WTC11 (cell line): ENCODE results near the gene RFC1. TPM values are rescaled to one million over a fixed set of nuclear protein-coding genes. Genes with fewer than 3 reads are reported as not detected.

Experiments
- ATAC-seq: fragments of 200-7000 bp; cut with Tn5 transposase; 2 replicates; pipeline ENCODE4 v1.10.0; 2021; ENCODE audit warnings: mild to moderate bottlenecking, moderate library complexity
- CTCF ChIA-PET: fragments of 300-600 bp; sonication (Branson Sonifier 250); formaldehyde crosslinking; loops from one replicate; lab custom pipeline; 2021; ENCODE audit warnings: antibody characterized with exemption; lab: Charles Lee
- POLR2A ChIA-PET: fragments of 350-600 bp; sonication (Branson Sonifier 250); formaldehyde crosslinking; loops from one replicate; lab custom pipeline; 2021; ENCODE audit warnings: antibody characterized with exemption; lab: Charles Lee
- DNase-seq: peaks from one replicate; pipeline ENCODE4 v3.0.0; 2021; ENCODE audit warnings: low spot score
- H3K27ac Mint-ChIP-seq: 2 replicates; pipeline ENCODE4 v1.8.0; 2021; ENCODE audit warnings: mixed read lengths
- H3K27me3 Mint-ChIP-seq: 2 replicates; pipeline ENCODE4 v1.8.0; 2021; ENCODE audit warnings: low read depth, mild to moderate bottlenecking, moderate library complexity, mixed read lengths
- H3K36me3 Mint-ChIP-seq: 2 replicates; pipeline ENCODE4 v1.8.0; 2021; ENCODE audit warnings: mixed read lengths
- H3K4me1 Mint-ChIP-seq: 2 replicates; pipeline ENCODE4 v1.8.0; 2022; ENCODE audit warnings: mixed read lengths
- H3K4me3 Mint-ChIP-seq: 2 replicates; pipeline ENCODE4 v1.8.0; 2021; ENCODE audit warnings: mild to moderate bottlenecking, moderate library complexity, mixed read lengths
- H3K9me3 Mint-ChIP-seq: 2 replicates; pipeline ENCODE4 v1.8.0; 2021; ENCODE audit warnings: mixed read lengths
- ATF2 ChIP-seq: sonication (generic); formaldehyde crosslinking; IDR thresholded peaks from 2 replicates; pipeline ENCODE4 v1.8.1; 2022; ENCODE audit warnings: low read depth, missing genetic modification reagents, borderline replicate concordance
- ATF3 ChIP-seq: sonication (generic); formaldehyde crosslinking; conservative IDR thresholded peaks from 2 replicates; pipeline ENCODE4 v1.8.1; 2022; ENCODE audit warnings: mild to moderate bottlenecking, missing genetic modification reagents
- GRHL2 ChIP-seq: fragments of 250-450 bp; sonication (Bioruptor Pico); IDR thresholded peaks from 2 replicates; pipeline ENCODE4 v1.8.0; 2022; ENCODE audit warnings: mild to moderate bottlenecking, moderate library complexity; ENCODE audit not compliant: insufficient replicate concordance, severe bottlenecking
- GTF2I ChIP-seq: fragments of 250-450 bp; sonication (Bioruptor Pico); conservative IDR thresholded peaks from 2 replicates; pipeline ENCODE4 v1.4.0; 2021; ENCODE audit warnings: mild to moderate bottlenecking
- MAX ChIP-seq: sonication (generic); formaldehyde crosslinking; IDR thresholded peaks from 2 replicates; pipeline ENCODE4 v1.8.0; 2022; ENCODE audit warnings: mild to moderate bottlenecking, missing genetic modification reagents
- NR1H2 ChIP-seq: sonication (generic); formaldehyde crosslinking; IDR thresholded peaks from 2 replicates; pipeline ENCODE4 v1.9.0; 2021; ENCODE audit warnings: mild to moderate bottlenecking, moderate library complexity, missing genetic modification reagents
- OVOL2 ChIP-seq: fragments of 250-450 bp; sonication (Bioruptor Pico); IDR thresholded peaks from 2 replicates; pipeline ENCODE4 v1.9.0; 2021; ENCODE audit warnings: mild to moderate bottlenecking, borderline replicate concordance
- RELA ChIP-seq: sonication (generic); formaldehyde crosslinking; IDR thresholded peaks from 2 replicates; pipeline ENCODE4 v1.8.1; 2022; ENCODE audit warnings: missing genetic modification reagents, mild to moderate bottlenecking, borderline replicate concordance
- total RNA-seq: library from RNA; stranded (reverse); gene quantifications from 3 replicates; pipeline ENCODE4 v1.2.3, GENCODE V29; 2021
- TF ChIP-seq, protein P1 (sequence below): fragments of 200-600 bp; IDR thresholded peaks from 2 replicates; pipeline ENCODE4 v1.8.0; 2022; ENCODE audit warnings: antibody characterized with exemption
- TF ChIP-seq, protein P2 (sequence below): sonication (generic); formaldehyde crosslinking; IDR thresholded peaks from 2 replicates; pipeline ENCODE4 v1.8.0; 2022; ENCODE audit warnings: mild to moderate bottlenecking, missing genetic modification reagents
- TF ChIP-seq, protein P3 (sequence below): fragments of 250-450 bp; sonication (Bioruptor Pico); IDR thresholded peaks from 2 replicates; pipeline ENCODE4 v1.9.0; 2021; ENCODE audit warnings: mild to moderate bottlenecking, borderline replicate concordance
- TF ChIP-seq, protein P4 (sequence below): fragments of 250-450 bp; sonication (Bioruptor Pico); conservative IDR thresholded peaks from 2 replicates; pipeline ENCODE4 v1.9.0; 2021; ENCODE audit warnings: mild to moderate bottlenecking

RFC1 gene
- total RNA-seq, 1 experiment from 2014 or later = 59.4 TPM

DNA sequence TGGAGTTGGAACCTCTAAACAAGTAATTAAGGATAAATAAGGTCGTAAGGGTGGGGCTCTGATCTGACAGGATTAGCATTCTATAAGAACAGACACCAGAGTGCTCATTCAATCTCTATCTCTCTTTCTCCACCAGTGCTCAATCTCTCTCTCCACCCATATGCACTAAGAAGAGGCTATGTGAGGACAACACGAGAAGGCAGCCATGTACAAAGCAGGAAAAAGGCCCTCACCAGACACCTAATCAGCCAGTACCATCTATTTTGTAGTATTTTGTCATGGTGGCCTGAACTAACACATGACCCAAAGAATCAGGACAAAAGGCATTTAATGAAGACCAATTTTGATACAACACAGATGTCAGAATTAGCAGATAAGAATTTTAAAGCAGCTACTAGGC is 16.8 kb downstream of the RFC1 start (continued):
- TF ChIP-seq GRHL2 (no peak), GTF2I (CRISPR knock-in tag) (no peak)
- TF ChIP-seq, protein P1, sequence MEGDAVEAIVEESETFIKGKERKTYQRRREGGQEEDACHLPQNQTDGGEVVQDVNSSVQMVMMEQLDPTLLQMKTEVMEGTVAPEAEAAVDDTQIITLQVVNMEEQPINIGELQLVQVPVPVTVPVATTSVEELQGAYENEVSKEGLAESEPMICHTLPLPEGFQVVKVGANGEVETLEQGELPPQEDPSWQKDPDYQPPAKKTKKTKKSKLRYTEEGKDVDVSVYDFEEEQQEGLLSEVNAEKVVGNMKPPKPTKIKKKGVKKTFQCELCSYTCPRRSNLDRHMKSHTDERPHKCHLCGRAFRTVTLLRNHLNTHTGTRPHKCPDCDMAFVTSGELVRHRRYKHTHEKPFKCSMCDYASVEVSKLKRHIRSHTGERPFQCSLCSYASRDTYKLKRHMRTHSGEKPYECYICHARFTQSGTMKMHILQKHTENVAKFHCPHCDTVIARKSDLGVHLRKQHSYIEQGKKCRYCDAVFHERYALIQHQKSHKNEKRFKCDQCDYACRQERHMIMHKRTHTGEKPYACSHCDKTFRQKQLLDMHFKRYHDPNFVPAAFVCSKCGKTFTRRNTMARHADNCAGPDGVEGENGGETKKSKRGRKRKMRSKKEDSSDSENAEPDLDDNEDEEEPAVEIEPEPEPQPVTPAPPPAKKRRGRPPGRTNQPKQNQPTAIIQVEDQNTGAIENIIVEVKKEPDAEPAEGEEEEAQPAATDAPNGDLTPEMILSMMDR = no peak
- TF ChIP-seq, protein P2, sequence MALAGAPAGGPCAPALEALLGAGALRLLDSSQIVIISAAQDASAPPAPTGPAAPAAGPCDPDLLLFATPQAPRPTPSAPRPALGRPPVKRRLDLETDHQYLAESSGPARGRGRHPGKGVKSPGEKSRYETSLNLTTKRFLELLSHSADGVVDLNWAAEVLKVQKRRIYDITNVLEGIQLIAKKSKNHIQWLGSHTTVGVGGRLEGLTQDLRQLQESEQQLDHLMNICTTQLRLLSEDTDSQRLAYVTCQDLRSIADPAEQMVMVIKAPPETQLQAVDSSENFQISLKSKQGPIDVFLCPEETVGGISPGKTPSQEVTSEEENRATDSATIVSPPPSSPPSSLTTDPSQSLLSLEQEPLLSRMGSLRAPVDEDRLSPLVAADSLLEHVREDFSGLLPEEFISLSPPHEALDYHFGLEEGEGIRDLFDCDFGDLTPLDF (CRISPR knock-in tag) = no peak
- TF ChIP-seq, all 79 proteins: peak for 0

DNA sequence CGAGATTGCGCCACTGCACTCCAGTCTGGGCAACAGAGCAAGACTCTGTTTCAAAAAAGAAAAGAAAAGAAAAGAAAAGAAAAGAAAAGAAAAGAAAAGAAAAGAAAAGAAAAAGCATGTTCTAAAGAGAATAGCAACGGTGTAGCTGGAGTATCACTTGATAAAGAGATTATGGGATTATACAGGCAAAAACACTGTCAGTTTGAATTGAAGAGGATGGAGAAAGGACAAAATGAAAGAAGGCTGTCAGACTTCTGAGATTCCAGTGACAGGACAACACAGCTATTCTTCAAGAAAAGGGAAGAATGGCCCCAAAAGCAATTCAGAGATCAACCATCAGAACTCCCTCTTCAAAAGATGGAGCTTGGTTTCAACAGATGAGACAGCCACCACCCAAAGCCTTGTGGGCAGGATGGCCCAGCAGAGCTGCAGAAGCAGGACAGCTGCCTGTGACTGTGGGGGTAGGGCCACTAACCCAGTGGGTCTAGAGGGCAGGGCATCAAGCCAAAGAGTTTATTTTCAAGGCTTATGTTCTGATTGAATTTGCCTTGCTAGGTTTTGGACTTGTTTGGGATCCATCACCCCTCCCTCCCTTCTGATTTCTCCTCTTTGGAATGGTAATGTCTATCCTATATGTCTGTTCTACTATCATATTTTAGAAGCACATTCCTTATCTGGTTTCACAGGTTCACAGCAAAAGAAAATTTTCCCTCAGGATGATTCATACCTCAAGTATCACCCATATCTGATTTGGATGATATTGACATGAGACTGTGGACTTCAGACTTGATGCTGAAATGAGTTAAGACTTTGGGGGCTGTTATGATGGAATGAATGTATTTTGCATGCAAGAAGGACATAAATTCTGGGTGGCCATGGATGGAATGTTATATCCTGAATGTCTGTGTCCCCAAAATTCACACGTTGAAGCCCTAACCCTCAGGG is 17.5 kb downstream of the RFC1 start:
- no peaks in the 10 kb centered on the region for H3K9me3 Mint-ChIP-seq
- CTCF ChIA-PET = no interaction called here
- no peak for TF ChIP-seq OVOL2 (CRISPR knock-in tag)
- TF ChIP-seq ATF3 (CRISPR knock-in tag) = no peak
- TF ChIP-seq MAX = no peak
- no peak for TF ChIP-seq RELA (CRISPR knock-in tag)
- no peak for TF ChIP-seq NR1H2 (CRISPR knock-in tag)
- TF ChIP-seq ATF2 (CRISPR knock-in tag) = no peak
- TF ChIP-seq, protein P3, sequence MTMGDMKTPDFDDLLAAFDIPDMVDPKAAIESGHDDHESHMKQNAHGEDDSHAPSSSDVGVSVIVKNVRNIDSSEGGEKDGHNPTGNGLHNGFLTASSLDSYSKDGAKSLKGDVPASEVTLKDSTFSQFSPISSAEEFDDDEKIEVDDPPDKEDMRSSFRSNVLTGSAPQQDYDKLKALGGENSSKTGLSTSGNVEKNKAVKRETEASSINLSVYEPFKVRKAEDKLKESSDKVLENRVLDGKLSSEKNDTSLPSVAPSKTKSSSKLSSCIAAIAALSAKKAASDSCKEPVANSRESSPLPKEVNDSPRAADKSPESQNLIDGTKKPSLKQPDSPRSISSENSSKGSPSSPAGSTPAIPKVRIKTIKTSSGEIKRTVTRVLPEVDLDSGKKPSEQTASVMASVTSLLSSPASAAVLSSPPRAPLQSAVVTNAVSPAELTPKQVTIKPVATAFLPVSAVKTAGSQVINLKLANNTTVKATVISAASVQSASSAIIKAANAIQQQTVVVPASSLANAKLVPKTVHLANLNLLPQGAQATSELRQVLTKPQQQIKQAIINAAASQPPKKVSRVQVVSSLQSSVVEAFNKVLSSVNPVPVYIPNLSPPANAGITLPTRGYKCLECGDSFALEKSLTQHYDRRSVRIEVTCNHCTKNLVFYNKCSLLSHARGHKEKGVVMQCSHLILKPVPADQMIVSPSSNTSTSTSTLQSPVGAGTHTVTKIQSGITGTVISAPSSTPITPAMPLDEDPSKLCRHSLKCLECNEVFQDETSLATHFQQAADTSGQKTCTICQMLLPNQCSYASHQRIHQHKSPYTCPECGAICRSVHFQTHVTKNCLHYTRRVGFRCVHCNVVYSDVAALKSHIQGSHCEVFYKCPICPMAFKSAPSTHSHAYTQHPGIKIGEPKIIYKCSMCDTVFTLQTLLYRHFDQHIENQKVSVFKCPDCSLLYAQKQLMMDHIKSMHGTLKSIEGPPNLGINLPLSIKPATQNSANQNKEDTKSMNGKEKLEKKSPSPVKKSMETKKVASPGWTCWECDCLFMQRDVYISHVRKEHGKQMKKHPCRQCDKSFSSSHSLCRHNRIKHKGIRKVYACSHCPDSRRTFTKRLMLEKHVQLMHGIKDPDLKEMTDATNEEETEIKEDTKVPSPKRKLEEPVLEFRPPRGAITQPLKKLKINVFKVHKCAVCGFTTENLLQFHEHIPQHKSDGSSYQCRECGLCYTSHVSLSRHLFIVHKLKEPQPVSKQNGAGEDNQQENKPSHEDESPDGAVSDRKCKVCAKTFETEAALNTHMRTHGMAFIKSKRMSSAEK (CRISPR knock-in tag) = no peak
- TF ChIP-seq, protein P4, sequence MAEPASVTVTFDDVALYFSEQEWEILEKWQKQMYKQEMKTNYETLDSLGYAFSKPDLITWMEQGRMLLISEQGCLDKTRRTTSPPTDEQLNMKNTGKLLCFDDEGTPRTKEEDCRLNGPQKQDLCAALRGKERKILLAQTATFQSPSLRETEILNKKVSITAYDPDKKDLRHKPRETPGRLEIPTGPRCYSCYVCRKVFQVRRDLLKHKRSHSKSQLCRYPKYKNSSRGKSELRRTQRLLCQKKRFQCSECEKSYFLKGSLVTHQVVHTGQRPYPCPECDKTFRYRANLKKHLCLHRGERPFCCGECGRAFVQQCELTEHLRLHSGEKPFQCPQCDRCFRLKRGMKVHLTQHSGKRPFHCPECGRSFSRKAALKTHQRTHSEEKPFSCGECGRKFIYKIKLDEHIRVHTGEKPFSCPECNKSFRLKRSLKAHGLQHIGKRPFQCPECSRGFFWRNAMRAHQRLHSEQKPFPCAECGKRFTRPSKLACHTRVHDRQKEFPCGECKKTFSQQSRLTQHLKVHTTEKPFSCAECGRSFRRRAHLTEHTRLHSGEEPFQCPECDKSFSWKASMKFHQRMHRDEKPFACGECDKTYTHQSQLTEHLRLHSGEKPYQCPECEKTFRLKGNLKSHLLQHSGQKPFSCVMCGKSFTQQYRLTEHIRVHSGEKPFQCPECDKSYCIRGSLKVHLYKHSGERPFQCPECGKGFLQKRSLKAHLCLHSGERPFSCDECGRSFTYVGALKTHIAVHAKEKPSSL (CRISPR knock-in tag) = no peak
- TF ChIP-seq, all 79 proteins: peak for 0
- Mint-ChIP-seq H3K36me3 (peaks cover 20% of the 10 kb centered on the region), H3K27me3 (no peaks in the 10 kb centered on the region), H3K4me3 (no peak overlapping the region), H3K27ac (no peak overlapping the region), H3K4me1 (no peaks in the 10 kb centered on the region)
- ATAC-seq = no peak
- POLR2A ChIA-PET = no interaction called here
- no peak for DNase-seq
